HG02885 (cell line): ENCODE measurements around the gene ERMARD.
A peak's percentile ranks its signal among the peaks of the same experiment; 100 is the strongest.

Source experiments
- ATAC-seq: cut with Tn5 transposase; IDR thresholded peaks from one replicate; pipeline ENCODE4 v1.9.1; 2021; ENCODE audit warnings: mild to moderate bottlenecking; ENCODE audit not compliant: unreplicated experiment, poor library complexity

The ERMARD gene

GRCh38 chr6:169780571-169781091 is 29.2 kb downstream of the ERMARD start:
- ATAC-seq: no peak

- no peak for ATAC-seq
These were observed 31.5 kb downstream of the ERMARD start for GRCh38 chr6:169782966-169783365.

- ATAC-seq: no peak
These were observed 32.0 kb downstream of the ERMARD start for GRCh38 chr6:169783401-169783800.

DNA sequence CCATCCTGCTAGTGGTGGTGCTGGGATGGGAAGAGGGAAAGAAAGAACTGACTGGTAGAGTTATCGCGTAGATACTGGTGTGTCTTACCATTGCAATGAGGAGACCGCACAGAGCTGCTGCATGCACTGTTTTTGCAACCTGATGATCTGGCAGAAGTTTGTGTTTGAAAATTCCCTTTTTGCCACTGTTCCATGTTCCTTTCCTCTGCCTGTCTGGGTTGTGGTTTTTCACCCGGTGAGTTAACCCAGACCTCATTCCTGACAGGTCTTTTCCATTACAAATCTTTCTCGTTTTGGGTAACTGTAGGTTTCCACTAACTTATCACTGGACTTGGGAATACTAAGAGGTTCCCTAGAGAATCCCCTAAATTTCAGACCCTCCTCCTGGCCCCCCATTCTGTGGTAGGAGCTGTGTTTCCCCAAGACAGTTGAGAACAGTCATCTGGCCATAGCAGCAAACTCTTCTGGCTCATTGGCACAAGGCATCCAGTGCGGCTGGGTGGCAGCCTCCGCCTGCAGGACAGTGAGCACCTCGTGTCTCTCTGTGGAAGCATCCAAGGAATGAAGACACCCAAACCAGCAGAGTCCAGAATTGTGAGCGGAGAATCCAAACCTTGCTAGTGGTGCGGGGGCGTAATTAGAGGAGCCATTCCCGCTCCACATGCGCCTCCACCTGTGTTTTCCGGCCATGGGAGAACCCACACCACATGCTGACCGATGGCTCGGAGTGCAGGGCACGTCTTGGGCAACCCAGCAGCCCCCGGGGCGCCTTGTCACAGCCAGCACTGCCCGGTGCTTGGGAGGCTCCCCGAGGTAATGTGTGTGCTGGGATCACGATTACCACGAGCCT is 32.8 kb downstream of the ERMARD start:
- ATAC-seq: no peak

- no peak for ATAC-seq
These were observed 33.5 kb downstream of the ERMARD start for GRCh38 chr6:169784821-169785340.

- ATAC-seq: no peak
These were observed 34.1 kb downstream of the ERMARD start for GRCh38 chr6:169785566-169785965.

GRCh38 chr6:169786349-169786748 is 34.9 kb downstream of the ERMARD start:
- ATAC-seq: no peak

DNA sequence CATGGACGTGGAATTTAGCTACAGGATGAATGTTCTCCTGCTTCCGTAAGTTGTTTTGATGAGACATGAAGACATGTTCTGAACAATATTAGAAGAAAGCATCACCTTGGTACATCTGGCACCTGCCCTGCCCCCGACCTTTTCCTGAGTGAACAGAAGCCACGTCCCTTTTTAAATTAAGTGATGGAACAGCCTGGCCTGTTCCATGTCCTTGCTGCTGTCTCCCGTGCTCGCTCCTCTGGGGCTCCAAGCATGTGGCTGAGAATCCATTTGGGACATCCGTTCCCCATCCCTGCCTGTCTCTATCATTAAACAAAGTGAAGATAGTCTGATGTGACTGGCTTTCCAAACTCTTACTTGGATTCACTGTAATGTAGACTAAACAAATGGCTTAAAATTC is 36.4 kb downstream of the ERMARD start:
- ATAC-seq: no peak

DNA sequence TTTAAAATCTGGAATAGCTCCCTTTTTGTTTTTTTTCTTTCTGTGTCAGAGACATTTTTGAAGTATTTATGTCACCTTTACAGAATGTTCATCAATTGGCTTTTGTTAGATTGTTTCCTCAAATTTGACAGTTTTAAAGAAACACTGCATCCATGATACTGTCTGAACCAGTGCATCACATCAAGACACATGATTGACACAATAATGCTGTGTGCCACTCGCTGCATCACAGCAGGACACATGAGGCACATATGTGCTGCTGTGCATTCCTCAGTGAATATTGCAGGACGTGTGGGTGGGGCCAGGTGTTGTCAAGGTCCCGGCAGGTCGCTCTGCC is 37.4 kb downstream of the ERMARD start:
- ATAC-seq: no peak

- ATAC-seq: no peak
These were observed 37.9 kb downstream of the ERMARD start for GRCh38 chr6:169789146-169789943.

DNA sequence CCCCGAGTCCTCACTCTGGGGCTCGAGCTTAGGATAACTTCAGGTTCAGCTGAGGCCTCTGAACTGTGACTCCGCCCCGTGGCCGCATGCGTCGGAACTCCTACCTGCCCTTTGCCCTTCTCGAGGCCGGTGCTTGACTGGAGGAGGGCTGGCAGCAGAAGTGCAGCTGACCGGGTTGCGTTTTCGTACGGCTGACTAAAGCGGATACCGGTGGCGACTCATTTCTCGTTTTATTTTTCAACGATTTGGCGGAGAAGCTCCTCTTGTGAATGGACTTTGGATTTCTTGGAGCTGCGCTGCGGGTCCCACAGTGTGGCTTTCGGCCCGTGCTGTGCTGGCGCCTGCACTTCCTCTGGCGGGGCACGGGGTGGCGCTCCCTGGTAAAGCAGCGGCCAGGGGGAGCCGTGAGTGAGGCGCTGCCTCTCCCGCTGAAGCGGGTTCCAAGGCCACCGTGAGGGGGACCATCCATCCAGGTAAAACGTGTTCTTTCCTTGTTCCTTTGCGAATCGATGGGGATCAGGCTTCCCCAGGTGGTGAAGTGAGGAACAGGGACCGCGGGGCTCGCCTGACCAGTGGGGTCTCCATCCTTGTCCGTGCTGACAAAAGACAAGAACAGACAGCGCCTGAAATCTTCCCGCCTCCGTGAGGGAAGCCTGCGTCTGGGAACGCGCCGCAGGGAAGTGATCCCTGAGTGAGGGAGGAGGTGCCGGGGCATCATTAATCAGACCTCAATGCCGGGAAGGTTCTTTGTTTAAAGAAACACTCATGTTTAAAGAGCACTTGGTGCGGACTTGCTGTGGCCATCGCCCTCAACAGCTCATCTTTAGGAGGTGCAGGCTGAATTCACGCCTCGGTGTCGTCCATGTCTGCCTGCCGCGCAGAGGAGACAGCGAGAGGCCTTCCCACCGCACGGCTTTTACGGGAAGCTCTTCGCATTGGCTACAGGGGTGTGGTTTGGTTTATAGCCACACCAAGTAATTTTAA is 38.8 kb downstream of the ERMARD start:
- ATAC-seq: peak; percentile 97

GRCh38 chr6:169791721-169792131 is 40.3 kb downstream of the ERMARD start:
- no peak for ATAC-seq

GRCh38 chr6:169792306-169793015 is 41.0 kb downstream of the ERMARD start:
- no peak for ATAC-seq

- ATAC-seq: no peak
These were observed 42.0 kb downstream of the ERMARD start for GRCh38 chr6:169793408-169793807.

GRCh38 chr6:169794317-169795055 is 43.1 kb downstream of the ERMARD start:
- no peak for ATAC-seq

GRCh38 chr6:169795196-169795595 is 43.8 kb downstream of the ERMARD start:
- ATAC-seq: no peak

GRCh38 chr6:169798764-169799473 is 47.5 kb downstream of the ERMARD start:
- ATAC-seq: no peak

DNA sequence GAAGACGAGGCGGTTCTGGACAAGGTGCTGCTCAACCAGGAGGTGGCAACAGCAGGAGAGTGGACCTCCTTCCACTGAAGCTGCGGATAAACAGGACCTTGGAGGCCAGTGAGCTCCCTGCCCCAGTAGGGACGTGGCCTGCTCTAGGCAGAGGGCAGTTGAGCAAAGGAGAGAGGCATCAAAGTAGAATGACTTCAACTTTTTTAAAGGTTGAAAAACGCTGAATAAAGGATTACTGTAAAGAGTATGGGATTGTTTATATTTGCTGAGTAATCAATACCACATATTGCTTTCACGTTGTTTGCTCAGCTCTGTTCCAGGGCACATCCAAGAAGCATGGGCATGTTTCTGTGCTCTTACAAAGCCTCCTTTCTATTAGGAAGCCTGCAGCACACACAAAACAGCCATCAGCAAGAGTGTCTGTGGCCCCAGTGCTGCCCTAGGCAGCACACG is 48.1 kb downstream of the ERMARD start:
- ATAC-seq: no peak
